ENCODE results near the gene NUAK2.

DNA sequence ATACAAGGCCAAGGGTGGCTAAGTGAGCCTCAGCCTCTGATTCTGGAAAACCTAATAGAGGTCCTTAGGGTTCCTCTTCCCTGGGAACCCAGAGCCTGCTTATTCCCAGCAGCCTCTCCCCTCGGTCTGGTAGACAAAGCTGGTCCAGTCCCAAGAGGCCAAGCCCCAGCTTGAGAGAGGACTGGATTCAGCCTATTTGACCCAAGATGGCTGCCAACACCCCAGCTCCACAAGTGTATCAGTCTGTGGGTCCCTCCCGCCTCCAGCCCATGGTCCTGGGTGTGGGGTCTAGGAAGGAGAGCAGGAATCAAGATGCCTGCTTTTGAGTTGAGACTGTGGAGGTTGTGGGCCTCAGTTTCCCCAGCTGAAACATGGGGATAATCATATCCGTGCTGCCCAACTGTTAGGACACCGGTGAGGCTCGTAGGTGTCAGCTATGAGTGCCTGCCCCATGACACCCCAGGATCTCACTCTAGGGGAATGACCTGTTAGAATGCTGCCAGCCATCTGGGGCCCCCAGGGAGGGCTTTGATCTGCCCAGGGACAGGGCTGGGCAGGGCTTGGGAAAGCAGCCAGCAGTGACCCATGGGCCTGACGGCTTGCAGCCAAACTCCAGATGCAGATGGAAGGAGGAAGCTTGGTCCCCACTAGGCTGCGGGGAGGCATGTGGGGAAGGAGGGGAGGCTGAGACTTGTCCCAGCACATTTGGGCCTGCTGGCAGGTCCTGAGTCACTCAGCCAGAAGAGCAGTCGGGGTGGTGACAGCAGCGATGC, 45.4 kb downstream of the NUAK2 start:
- TF ChIP-seq GABPA (IDR thresholded peaks at IDR 0.05 in 1 of 2, conservative IDR thresholded peaks at IDR 0.05 in 1 of 2): no peak
- TF ChIP-seq, protein P1, sequence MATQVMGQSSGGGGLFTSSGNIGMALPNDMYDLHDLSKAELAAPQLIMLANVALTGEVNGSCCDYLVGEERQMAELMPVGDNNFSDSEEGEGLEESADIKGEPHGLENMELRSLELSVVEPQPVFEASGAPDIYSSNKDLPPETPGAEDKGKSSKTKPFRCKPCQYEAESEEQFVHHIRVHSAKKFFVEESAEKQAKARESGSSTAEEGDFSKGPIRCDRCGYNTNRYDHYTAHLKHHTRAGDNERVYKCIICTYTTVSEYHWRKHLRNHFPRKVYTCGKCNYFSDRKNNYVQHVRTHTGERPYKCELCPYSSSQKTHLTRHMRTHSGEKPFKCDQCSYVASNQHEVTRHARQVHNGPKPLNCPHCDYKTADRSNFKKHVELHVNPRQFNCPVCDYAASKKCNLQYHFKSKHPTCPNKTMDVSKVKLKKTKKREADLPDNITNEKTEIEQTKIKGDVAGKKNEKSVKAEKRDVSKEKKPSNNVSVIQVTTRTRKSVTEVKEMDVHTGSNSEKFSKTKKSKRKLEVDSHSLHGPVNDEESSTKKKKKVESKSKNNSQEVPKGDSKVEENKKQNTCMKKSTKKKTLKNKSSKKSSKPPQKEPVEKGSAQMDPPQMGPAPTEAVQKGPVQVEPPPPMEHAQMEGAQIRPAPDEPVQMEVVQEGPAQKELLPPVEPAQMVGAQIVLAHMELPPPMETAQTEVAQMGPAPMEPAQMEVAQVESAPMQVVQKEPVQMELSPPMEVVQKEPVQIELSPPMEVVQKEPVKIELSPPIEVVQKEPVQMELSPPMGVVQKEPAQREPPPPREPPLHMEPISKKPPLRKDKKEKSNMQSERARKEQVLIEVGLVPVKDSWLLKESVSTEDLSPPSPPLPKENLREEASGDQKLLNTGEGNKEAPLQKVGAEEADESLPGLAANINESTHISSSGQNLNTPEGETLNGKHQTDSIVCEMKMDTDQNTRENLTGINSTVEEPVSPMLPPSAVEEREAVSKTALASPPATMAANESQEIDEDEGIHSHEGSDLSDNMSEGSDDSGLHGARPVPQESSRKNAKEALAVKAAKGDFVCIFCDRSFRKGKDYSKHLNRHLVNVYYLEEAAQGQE (IDR thresholded peaks at IDR 0.05): no peak
- no peak for TF ChIP-seq RAD21 (IDR thresholded peaks at IDR 0.05)
- TF ChIP-seq, protein P2, sequence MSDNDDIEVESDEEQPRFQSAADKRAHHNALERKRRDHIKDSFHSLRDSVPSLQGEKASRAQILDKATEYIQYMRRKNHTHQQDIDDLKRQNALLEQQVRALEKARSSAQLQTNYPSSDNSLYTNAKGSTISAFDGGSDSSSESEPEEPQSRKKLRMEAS (IDR thresholded peaks at IDR 0.05): no peak
- no peak for TF ChIP-seq JUND (IDR thresholded peaks at IDR 0.05)
